ENCODE results near the gene XRN2. TPM values are rescaled to one million over a fixed set of nuclear protein-coding genes. Genes with fewer than 3 reads are reported as not detected.

Gene XRN2
- total and polyA plus RNA-seq, 7 experiments from 2014 or later: 51.7 to 83.2 (median 61.7) TPM

DNA sequence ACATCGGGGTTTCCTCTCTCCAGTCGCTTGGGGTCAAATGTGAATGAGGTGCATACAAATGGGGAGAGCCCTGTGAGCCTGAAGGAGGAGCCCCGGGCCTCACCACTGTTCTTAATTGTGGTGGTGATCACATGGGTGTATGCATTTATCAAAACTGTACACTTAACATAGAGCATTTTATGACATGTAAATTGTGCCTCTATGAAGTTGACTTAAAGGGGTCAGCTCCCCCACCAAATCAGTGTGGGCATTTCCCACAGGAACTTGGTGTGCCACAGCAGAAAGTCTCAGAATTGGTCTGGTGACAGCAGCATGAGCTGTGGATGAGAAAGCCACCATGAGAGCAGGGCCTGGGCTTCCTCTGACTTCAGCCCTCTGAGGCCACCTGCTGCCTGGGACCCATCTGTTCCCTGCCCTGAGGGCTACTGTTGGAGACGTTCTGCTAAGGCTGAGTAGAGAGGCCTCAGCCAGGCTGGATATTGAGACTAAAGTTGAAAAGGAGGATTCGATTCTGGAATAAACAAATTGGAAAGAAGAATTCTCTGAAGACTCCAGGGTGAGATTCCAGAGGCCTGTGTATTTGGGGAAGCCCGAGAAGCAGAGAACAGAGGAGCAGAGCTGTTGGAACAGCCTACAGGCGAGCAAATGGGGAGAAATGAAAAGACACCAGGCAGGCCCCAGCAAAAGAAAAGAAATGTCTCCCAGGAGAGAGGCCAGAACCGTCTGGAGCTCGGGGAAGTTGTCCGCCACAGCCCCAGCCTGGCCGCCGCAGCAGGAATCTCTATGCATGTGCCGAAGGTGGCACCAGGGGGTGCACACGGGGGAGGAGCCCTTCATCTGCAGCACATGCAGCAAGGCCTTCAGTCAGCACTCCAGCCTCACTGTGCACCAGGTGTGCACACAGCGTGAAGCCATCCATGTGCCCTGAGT, 37.6 kb upstream of the XRN2 start:
- Mint-ChIP-seq H3K4me3 (no peak overlapping the region), H3K4me1 (peaks cover 0 to 2% (median 0%) of the 10 kb centered on the region in 7 donors), H3K27me3 (peaks cover 2 to 30% (median 9%) of the 10 kb centered on the region in 5 donors), H3K27ac (no peak overlapping the region), H3K36me3 (peaks cover 0 to 3% (median 0%) of the 10 kb centered on the region in 5 donors), H3K9me3 (peaks cover 0 to 6% (median 0%) of the 10 kb centered on the region in 11 donors)
- Histone ChIP-seq H3K4me3 (ENCODE audit: low read length) (no peak overlapping the region), H3K27me3 (ENCODE audit: control insufficient read depth in 2 of 2, insufficient read depth in 2 of 2, low read length in 2 of 2) (no peaks in the 10 kb centered on the region), H3K27ac (ENCODE audit: low read depth, low read length) (no peak overlapping the region), H3K4me1 (ENCODE audit: control insufficient read depth in 2 of 2, insufficient read depth in 2 of 2, low read length in 2 of 2) (no peaks in the 10 kb centered on the region), H3K9me3 (ENCODE audit: control insufficient read depth in 2 of 3, low read length in 3 of 3) (no peaks in the 10 kb centered on the region), H3K36me3 (ENCODE audit: control insufficient read depth in 2 of 3, insufficient read depth in 3 of 3, low read length in 3 of 3) (no peaks in the 10 kb centered on the region)
- ATAC-seq: no peak
- POLR2A ChIA-PET: no interaction called here
- intact Hi-C loops (cut with micrococcal nuclease): no loop called here
- DNase-seq: no peak
- CTCF ChIA-PET: no interaction called here

- peaks cover 0 to 3% (median 0%) of the 10 kb centered on the region in 5 donors for H3K36me3 Mint-ChIP-seq
- H3K27me3 Mint-ChIP-seq: peaks cover 0 to 33% (median 9%) of the 10 kb centered on the region in 5 donors
- H3K4me3 Mint-ChIP-seq: no peak overlapping the region
- H3K27me3 ChIP-seq (ENCODE audit: control insufficient read depth in 2 of 2, insufficient read depth in 2 of 2, low read length in 2 of 2): no peaks in the 10 kb centered on the region
- ChIA-PET CTCF (no interaction called here), POLR2A (interaction anchor here (0.8 kb wide), 1 partner anchor 29 kb away, joined by 3 read pairs; no protein-coding TSS in a partner anchor)
- no peak overlapping the region for H3K4me3 ChIP-seq (ENCODE audit: low read length)
- no peaks in the 10 kb centered on the region for H3K36me3 ChIP-seq (ENCODE audit: control insufficient read depth in 2 of 3, insufficient read depth in 3 of 3, low read length in 3 of 3)
- no peak overlapping the region for H3K27ac ChIP-seq (ENCODE audit: low read depth, low read length)
- H3K9me3 ChIP-seq (ENCODE audit: control insufficient read depth in 2 of 3, low read length in 3 of 3): no peaks in the 10 kb centered on the region
- no peak overlapping the region for H3K27ac Mint-ChIP-seq
- DNase-seq: no peak
- H3K4me1 Mint-ChIP-seq: peaks cover 0 to 2% (median 0%) of the 10 kb centered on the region in 7 donors
- H3K4me1 ChIP-seq (ENCODE audit: control insufficient read depth in 2 of 2, insufficient read depth in 2 of 2, low read length in 2 of 2): no peaks in the 10 kb centered on the region
- no peak for ATAC-seq
- intact Hi-C loops (cut with micrococcal nuclease): no loop called here
- H3K9me3 Mint-ChIP-seq: peaks cover 0 to 6% (median 0%) of the 10 kb centered on the region in 11 donors
Observed at GRCh38 chr20:21266191-21266536, 37.0 kb upstream of the XRN2 start.

DNA sequence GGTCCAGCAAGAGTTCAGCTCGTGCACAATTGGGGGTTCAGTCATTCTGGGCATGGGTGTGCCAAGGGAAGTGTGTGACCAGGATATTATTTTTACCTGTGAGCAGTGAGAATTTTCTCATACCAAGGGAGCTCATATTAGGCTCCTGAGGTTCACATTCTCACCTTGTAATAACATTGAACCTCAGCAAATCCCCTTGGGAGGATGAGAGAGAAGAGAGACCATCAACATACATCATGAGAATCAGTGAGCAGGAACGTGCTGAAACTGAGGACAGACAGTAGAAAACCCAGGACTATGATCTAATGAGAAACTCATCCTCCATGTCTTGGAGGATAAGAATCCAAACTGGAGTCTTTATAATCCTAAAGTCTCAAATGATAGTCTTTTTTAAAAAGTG, 33.4 kb upstream of the XRN2 start:
- Mint-ChIP-seq H3K9me3 (peaks cover 0 to 11% (median 6%) of the 10 kb centered on the region in 11 donors), H3K27me3 (peaks cover 0 to 45% (median 17%) of the 10 kb centered on the region in 5 donors), H3K4me3 (no peak overlapping the region), H3K27ac (no peak overlapping the region), H3K36me3 (peaks cover 0 to 9% (median 4%) of the 10 kb centered on the region in 5 donors), H3K4me1 (no peaks in the 10 kb centered on the region)
- ATAC-seq: no peak
- H3K36me3 ChIP-seq (ENCODE audit: control insufficient read depth in 2 of 3, insufficient read depth in 3 of 3, low read length in 3 of 3): no peaks in the 10 kb centered on the region
- CTCF ChIA-PET: no interaction called here
- H3K9me3 ChIP-seq (ENCODE audit: control insufficient read depth in 2 of 3, low read length in 3 of 3): no peaks in the 10 kb centered on the region
- intact Hi-C loops (cut with micrococcal nuclease): no loop called here
- no peak for DNase-seq
- no peak overlapping the region for H3K27ac ChIP-seq (ENCODE audit: low read depth, low read length)
- H3K4me1 ChIP-seq (ENCODE audit: control insufficient read depth in 2 of 2, insufficient read depth in 2 of 2, low read length in 2 of 2): no peaks in the 10 kb centered on the region
- POLR2A ChIA-PET: no interaction called here
- no peak overlapping the region for H3K4me3 ChIP-seq (ENCODE audit: low read length)
- H3K27me3 ChIP-seq (ENCODE audit: control insufficient read depth in 2 of 2, insufficient read depth in 2 of 2, low read length in 2 of 2): no peaks in the 10 kb centered on the region

GRCh38 chr20:21270806-21271205, 32.3 kb upstream of the XRN2 start:
- intact Hi-C loops (cut with micrococcal nuclease): no loop called here
- ATAC-seq: no peak
- DNase-seq: no peak
- no peaks in the 10 kb centered on the region for H3K27me3 ChIP-seq (ENCODE audit: control insufficient read depth in 2 of 2, insufficient read depth in 2 of 2, low read length in 2 of 2)
- ChIA-PET POLR2A (no interaction called here), CTCF (no interaction called here)
- no peaks in the 10 kb centered on the region for H3K9me3 ChIP-seq (ENCODE audit: control insufficient read depth in 2 of 3, low read length in 3 of 3)
- H3K9me3 Mint-ChIP-seq: peaks cover 0 to 11% (median 6%) of the 10 kb centered on the region in 11 donors
- no peak overlapping the region for H3K4me3 Mint-ChIP-seq
- no peak overlapping the region for H3K4me3 ChIP-seq (ENCODE audit: low read length)
- H3K27me3 Mint-ChIP-seq: peaks cover 0 to 36% (median 20%) of the 10 kb centered on the region in 5 donors
- peaks cover 0 to 9% (median 4%) of the 10 kb centered on the region in 5 donors for H3K36me3 Mint-ChIP-seq
- no peak overlapping the region for H3K27ac Mint-ChIP-seq
- H3K36me3 ChIP-seq (ENCODE audit: control insufficient read depth in 2 of 3, insufficient read depth in 3 of 3, low read length in 3 of 3): no peaks in the 10 kb centered on the region
- no peak overlapping the region for H3K27ac ChIP-seq (ENCODE audit: low read depth, low read length)
- no peaks in the 10 kb centered on the region for H3K4me1 Mint-ChIP-seq
- no peaks in the 10 kb centered on the region for H3K4me1 ChIP-seq (ENCODE audit: control insufficient read depth in 2 of 2, insufficient read depth in 2 of 2, low read length in 2 of 2)

DNA sequence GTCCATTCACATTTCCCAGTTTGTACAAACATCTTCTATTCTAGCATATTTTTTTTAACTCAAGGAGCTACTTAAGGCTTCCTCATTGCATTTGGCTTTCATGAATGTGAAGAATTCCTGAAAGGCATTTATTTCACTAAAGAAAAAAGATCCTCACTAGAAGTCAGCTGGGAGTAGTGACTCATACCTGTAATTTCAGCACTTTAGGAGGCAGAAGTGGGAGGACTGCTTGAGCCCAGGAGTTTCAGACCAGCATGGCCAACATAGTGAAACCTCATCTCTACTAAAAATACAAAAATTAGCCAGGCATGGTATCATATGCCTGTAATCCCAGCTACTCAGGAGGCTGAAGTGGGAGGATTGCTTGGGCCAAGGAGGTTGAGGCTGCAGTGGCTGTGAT, 30.9 kb upstream of the XRN2 start:
- H3K9me3 ChIP-seq (ENCODE audit: control insufficient read depth in 2 of 3, low read length in 3 of 3): no peaks in the 10 kb centered on the region

GRCh38 chr20:21272679-21273078, 30.5 kb upstream of the XRN2 start:
- intact Hi-C loops (cut with micrococcal nuclease): no loop called here
- DNase-seq: no peak
- H3K4me1 ChIP-seq (ENCODE audit: control insufficient read depth in 2 of 2, insufficient read depth in 2 of 2, low read length in 2 of 2): no peaks in the 10 kb centered on the region
- ChIA-PET CTCF (no interaction called here), POLR2A (no interaction called here)
- no peaks in the 10 kb centered on the region for H3K36me3 ChIP-seq (ENCODE audit: control insufficient read depth in 2 of 3, insufficient read depth in 3 of 3, low read length in 3 of 3)
- H3K4me3 ChIP-seq (ENCODE audit: low read length): no peak overlapping the region
- Mint-ChIP-seq H3K27me3 (peaks cover 0 to 36% (median 20%) of the 10 kb centered on the region in 5 donors), H3K4me3 (no peak overlapping the region), H3K9me3 (peaks cover 0 to 11% (median 5%) of the 10 kb centered on the region in 11 donors), H3K36me3 (peaks cover 0 to 9% (median 4%) of the 10 kb centered on the region in 5 donors), H3K27ac (no peak overlapping the region), H3K4me1 (no peaks in the 10 kb centered on the region)
- H3K27me3 ChIP-seq (ENCODE audit: control insufficient read depth in 2 of 2, insufficient read depth in 2 of 2, low read length in 2 of 2): no peaks in the 10 kb centered on the region
- H3K27ac ChIP-seq (ENCODE audit: low read depth, low read length): no peak overlapping the region
- no peaks in the 10 kb centered on the region for H3K9me3 ChIP-seq (ENCODE audit: control insufficient read depth in 2 of 3, low read length in 3 of 3)
- ATAC-seq: no peak

More for the DNA sequence above, 30.9 kb upstream of the XRN2 start:
- Histone ChIP-seq H3K36me3 (ENCODE audit: control insufficient read depth in 2 of 3, insufficient read depth in 3 of 3, low read length in 3 of 3) (no peaks in the 10 kb centered on the region), H3K27ac (ENCODE audit: low read depth, low read length) (no peak overlapping the region), H3K4me1 (ENCODE audit: control insufficient read depth in 2 of 2, insufficient read depth in 2 of 2, low read length in 2 of 2) (no peaks in the 10 kb centered on the region), H3K4me3 (ENCODE audit: low read length) (no peak overlapping the region), H3K27me3 (ENCODE audit: control insufficient read depth in 2 of 2, insufficient read depth in 2 of 2, low read length in 2 of 2) (no peaks in the 10 kb centered on the region)
- Mint-ChIP-seq H3K27ac (no peak overlapping the region), H3K36me3 (peaks cover 0 to 9% (median 4%) of the 10 kb centered on the region in 5 donors), H3K4me3 (no peak overlapping the region), H3K27me3 (peaks cover 0 to 36% (median 20%) of the 10 kb centered on the region in 5 donors), H3K9me3 (peaks cover 0 to 11% (median 6%) of the 10 kb centered on the region in 11 donors), H3K4me1 (no peaks in the 10 kb centered on the region)
- intact Hi-C loops (cut with micrococcal nuclease): no loop called here
- DNase-seq (no peak), ATAC-seq (no peak)
- CTCF ChIA-PET: no interaction called here
- POLR2A ChIA-PET: no interaction called here
